Common myeloid progenitor, CD34-positive (primary cell): ENCODE measurements around the gene RRM1.

Experiments used
- CTCF ChIA-PET: fragments of 350-600 bp; sonication (Branson Sonifier 250); formaldehyde crosslinking; loops from one replicate; lab custom pipeline; 2021; ENCODE audit warnings: antibody characterized with exemption; lab: Charles Lee
- POLR2A ChIA-PET: fragments of 350-600 bp; sonication (Branson Sonifier 250); formaldehyde crosslinking; loops from one replicate; lab custom pipeline; 2021; ENCODE audit warnings: antibody characterized with exemption; lab: Charles Lee
- DNase-seq, 3 donors: peaks; one replicate each; pipeline versions ENCODE4 v3.0.0 to v3.0.0-alpha.2; 2013
- H3K27ac ChIP-seq, 2 experiments: 1 replicate in 1 of 2; 2 replicates in 1 of 2; pipeline ENCODE4 v1.7.0; 2013; ENCODE audit warnings: inconsistent platforms in 2 of 2, low read length in 2 of 2, mild to moderate bottlenecking in 2 of 2, low read depth in 1 of 2, moderate library complexity in 1 of 2; ENCODE audit not compliant: severe bottlenecking in 2 of 2, insufficient read depth in 1 of 2, poor library complexity in 1 of 2
- H3K27me3 ChIP-seq, 5 experiments: replicated peaks in 2 of 5; 1 replicate in 3 of 5; 2 replicates in 2 of 5; pipeline versions ENCODE4 v1.6.1 to v1.7.0; 2013; ENCODE audit warnings: low read length in 4 of 5, mild to moderate bottlenecking in 2 of 5, moderate library complexity in 2 of 5, inconsistent platforms in 1 of 5; ENCODE audit not compliant: insufficient read depth in 5 of 5, control insufficient read depth in 4 of 5
- H3K36me3 ChIP-seq, 4 experiments: 1 replicate in 2 of 4; 2 replicates in 2 of 4; pipeline versions ENCODE4 v1.6.1 to v1.7.0; 2013; ENCODE audit warnings: low read length in 3 of 4, control low read depth in 1 of 4, mild to moderate bottlenecking in 1 of 4; ENCODE audit not compliant: control insufficient read depth in 4 of 4, insufficient read depth in 4 of 4
- H3K4me1 ChIP-seq, 4 experiments: 1 replicate in 3 of 4; 2 replicates in 1 of 4; pipeline versions ENCODE4 v1.6.1 to v1.7.1; 2013; ENCODE audit warnings: low read length in 3 of 4, mild to moderate bottlenecking in 3 of 4, control low read depth in 1 of 4, inconsistent platforms in 1 of 4, moderate library complexity in 1 of 4; ENCODE audit not compliant: control insufficient read depth in 4 of 4, insufficient read depth in 4 of 4; ENCODE audit errors: control extremely low read depth in 1 of 4
- H3K4me3 ChIP-seq, 7 experiments: 1 replicate in 4 of 7; 2 replicates in 3 of 7; pipeline versions ENCODE4 v1.5.1 to v1.7.0; 2013; ENCODE audit warnings: mild to moderate bottlenecking in 7 of 7, low read length in 6 of 7, moderate library complexity in 6 of 7, inconsistent platforms in 2 of 7, low read depth in 2 of 7, control low read depth in 1 of 7; ENCODE audit not compliant: insufficient read depth in 4 of 7, control insufficient read depth in 1 of 7; ENCODE audit errors: extremely low read depth in 1 of 7
- H3K9me3 ChIP-seq, 5 experiments: 1 replicate in 4 of 5; 2 replicates in 1 of 5; pipeline versions ENCODE4 v1.6.1 to v1.7.1; 2013; ENCODE audit warnings: low read length in 4 of 5, mild to moderate bottlenecking in 2 of 5, inconsistent platforms in 1 of 5, low read depth in 1 of 5, moderate library complexity in 1 of 5; ENCODE audit not compliant: control insufficient read depth in 4 of 5, insufficient read depth in 2 of 5; ENCODE audit errors: control extremely low read depth in 1 of 5
- WGBS: methylation state at CpG from one replicate; pipeline ENCODE4 v1.1.5; 2013; ENCODE audit not compliant: insufficient coverage; 5-methylcytosine and 5-hydroxymethylcytosine counted together

RRM1 gene

DNA sequence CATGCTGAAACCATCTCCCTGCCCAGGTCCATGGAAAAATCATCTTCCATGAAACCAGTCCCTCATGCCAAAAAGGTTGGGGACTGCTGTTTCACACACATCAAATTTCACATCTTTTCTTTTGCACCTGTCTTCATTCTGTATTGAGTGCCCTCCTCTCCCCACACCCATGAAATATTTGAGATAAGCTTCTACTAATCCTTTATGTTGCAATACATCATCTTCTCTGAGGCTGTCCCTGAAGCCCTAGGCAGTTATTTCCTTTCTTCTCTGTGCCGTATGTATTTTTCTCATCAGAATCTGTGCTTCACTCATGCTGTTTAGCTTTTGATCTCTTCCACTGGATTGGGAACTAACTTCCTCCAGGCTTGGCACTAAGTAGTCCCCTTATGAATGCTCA is 40.0 kb upstream of the RRM1 start:
- POLR2A ChIA-PET, result no interaction called here
- CTCF ChIA-PET, result interaction anchor here (1.0 to 8.3 kb wide), 4 partner anchors 8 to 20 kb away, joined by 3 to 99 read pairs (median 8); no protein-coding TSS in a partner anchor
- no peak for DNase-seq

GRCh38 chr11:4059424-4059823 is 35.2 kb upstream of the RRM1 start:
- CTCF ChIA-PET, result interaction anchor here (1.1 to 8.3 kb wide), 3 partner anchors 10 to 133 kb away, joined by 3 to 99 read pairs (median 3); no protein-coding TSS in a partner anchor
- H3K4me1 ChIP-seq, result peaks cover 13 to 31% (median 27%) of the 10 kb centered on the region in 4 experiments
- POLR2A ChIA-PET, result no interaction called here
- peaks cover 13 to 45% (median 27%) of the 10 kb centered on the region in 4 experiments for H3K36me3 ChIP-seq
- H3K27me3 ChIP-seq, result no peaks in the 10 kb centered on the region
- no peak for DNase-seq
- no CpG with 5 or more reads among the region's 1 CpG for WGBS
- H3K27ac ChIP-seq, result no peak overlapping the region
- no peaks in the 10 kb centered on the region for H3K9me3 ChIP-seq
- H3K4me3 ChIP-seq, result no peak overlapping the region

More for the DNA sequence above, 40.0 kb upstream of the RRM1 start:
- Histone ChIP-seq H3K27ac (no peak overlapping the region), H3K4me3 (no peak overlapping the region), H3K4me1 (peaks cover 13 to 34% (median 27%) of the 10 kb centered on the region in 4 experiments), H3K36me3 (peaks cover 6 to 24% (median 15%) of the 10 kb centered on the region in 4 experiments), H3K27me3 (no peaks in the 10 kb centered on the region), H3K9me3 (no peaks in the 10 kb centered on the region)
- 75% methylated on average over 1 of the region's 1 CpG for WGBS

DNA sequence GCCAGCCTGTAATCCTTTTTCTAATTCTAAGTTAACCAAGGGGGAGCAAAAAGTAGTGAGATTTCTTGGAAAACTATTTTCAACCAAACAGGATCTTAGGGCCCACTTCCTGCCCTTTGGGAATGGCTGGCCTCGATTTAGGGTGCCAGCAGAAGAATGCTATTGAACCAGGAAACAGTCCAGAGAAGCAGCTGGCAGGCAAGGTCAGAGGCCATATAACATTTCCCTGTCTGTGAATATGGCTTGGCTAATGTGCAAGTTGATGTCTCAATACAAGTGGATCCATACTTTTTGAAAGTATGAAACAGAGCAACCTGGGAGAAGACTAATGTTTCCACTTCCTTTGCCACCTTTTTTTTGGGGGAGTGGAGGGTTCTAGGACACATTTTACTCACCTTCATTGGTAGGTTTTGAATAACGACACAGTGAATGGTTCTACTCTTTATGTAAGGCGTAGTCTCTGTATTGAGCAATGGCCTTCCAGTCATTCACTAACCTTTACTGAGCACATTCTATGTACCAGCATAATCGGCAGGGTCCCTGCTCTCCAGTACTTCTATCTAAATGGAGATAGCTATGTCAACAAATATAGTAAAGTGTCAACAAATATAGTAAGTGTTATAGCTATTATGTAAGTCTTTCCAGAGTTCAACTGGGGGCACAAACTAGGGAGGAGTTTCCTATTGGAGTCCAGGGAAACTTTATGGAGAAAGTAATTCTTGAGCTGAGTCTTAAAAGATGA is 34.2 kb upstream of the RRM1 start:
- H3K4me1 ChIP-seq, result peaks cover 13 to 40% (median 28%) of the 10 kb centered on the region in 4 experiments
- WGBS, result 70% methylated on average over 1 of the region's 4 CpGs
- H3K27ac ChIP-seq, result no peak overlapping the region
- peaks cover 13 to 46% (median 26%) of the 10 kb centered on the region in 4 experiments for H3K36me3 ChIP-seq
- no peaks in the 10 kb centered on the region for H3K9me3 ChIP-seq
- ChIA-PET CTCF (interaction anchor here (0.9 to 8.3 kb wide), 7 partner anchors 9 to 215 kb away, joined by 3 to 99 read pairs (median 3); partner anchors contain the start of gene STIM1), POLR2A (no interaction called here)
- H3K4me3 ChIP-seq, result no peak overlapping the region
- no peak for DNase-seq
- no peaks in the 10 kb centered on the region for H3K27me3 ChIP-seq

- CTCF ChIA-PET, result interaction anchor here (1.4 to 8.3 kb wide), 3 partner anchors 8 to 212 kb away, joined by 7 to 99 read pairs (median 7); partner anchors contain the start of gene STIM1
- H3K27me3 ChIP-seq, result no peaks in the 10 kb centered on the region
- WGBS, result 100% methylated on average over 1 of the region's 1 CpG
- H3K36me3 ChIP-seq, result peaks cover 13 to 37% (median 19%) of the 10 kb centered on the region in 4 experiments
- peaks cover 15 to 50% (median 34%) of the 10 kb centered on the region in 4 experiments for H3K4me1 ChIP-seq
- no peak for DNase-seq
- H3K27ac ChIP-seq, result no peak overlapping the region
- no peaks in the 10 kb centered on the region for H3K9me3 ChIP-seq
- POLR2A ChIA-PET, result no interaction called here
- no peak overlapping the region for H3K4me3 ChIP-seq
Measured at GRCh38 chr11:4061700-4062099, 32.9 kb upstream of the RRM1 start.

DNA sequence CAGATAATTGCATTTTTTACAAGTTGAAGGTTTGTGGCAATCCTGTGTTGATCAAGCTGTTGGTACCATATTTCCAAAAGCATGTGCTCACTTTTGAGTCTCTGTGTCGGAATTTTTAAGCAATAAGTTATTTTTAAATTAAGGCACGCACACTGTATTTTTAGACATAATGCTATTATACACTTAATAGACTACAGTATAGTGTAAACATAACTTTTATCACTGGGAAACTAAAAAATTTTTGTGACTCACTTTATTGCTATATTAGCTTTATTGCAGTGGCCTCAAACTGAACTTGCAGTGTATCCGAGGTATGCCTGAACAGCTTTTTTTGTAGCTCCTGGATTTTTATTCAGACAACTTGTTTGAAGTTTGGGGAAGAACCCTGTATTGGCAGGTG is 31.3 kb upstream of the RRM1 start:
- peaks cover 8 to 52% (median 31%) of the 10 kb centered on the region in 4 experiments for H3K4me1 ChIP-seq
- peak overlapping the region in 1 of 2 experiments; percentile 18 for H3K27ac ChIP-seq
- no CpG with 5 or more reads among the region's 3 CpGs for WGBS
- ChIA-PET CTCF (interaction anchor here (1.2 to 15.6 kb wide), 5 partner anchors 9 to 216 kb away, joined by 3 to 423 read pairs (median 5); partner anchors contain the start of genes RHOG and STIM1), POLR2A (no interaction called here)
- H3K4me3 ChIP-seq, result no peak overlapping the region
- no peaks in the 10 kb centered on the region for H3K9me3 ChIP-seq
- no peaks in the 10 kb centered on the region for H3K27me3 ChIP-seq
- H3K36me3 ChIP-seq, result peaks cover 13 to 32% (median 19%) of the 10 kb centered on the region in 4 experiments
- DNase-seq, result no peak

GRCh38 chr11:4064278-4064955 is 30.2 kb upstream of the RRM1 start:
- CTCF ChIA-PET, result interaction anchor here (0.8 to 15.6 kb wide), 10 partner anchors 7 to 240 kb away, joined by 3 to 423 read pairs (median 4); partner anchors contain the start of genes RHOG and STIM1
- Histone ChIP-seq H3K4me3 (no peak overlapping the region), H3K36me3 (peaks cover 9 to 26% (median 15%) of the 10 kb centered on the region in 4 experiments), H3K9me3 (no peaks in the 10 kb centered on the region), H3K27ac (no peak overlapping the region), H3K4me1 (peaks cover 6 to 54% (median 34%) of the 10 kb centered on the region in 4 experiments), H3K27me3 (no peaks in the 10 kb centered on the region)
- no peak for DNase-seq
- WGBS, result no CpG with 5 or more reads among the region's 1 CpG
- POLR2A ChIA-PET, result no interaction called here
